Measurements from ENCODE around the gene OCA2.

GRCh38 chr15:28020644-28021043 is 78.5 kb downstream of the OCA2 start:
- TF ChIP-seq CTCF (IDR thresholded peaks at IDR 0.05) (no peak), POLR2A (IDR thresholded peaks at IDR 0.05) (no peak), POLR2AphosphoS5 (IDR thresholded peaks at IDR 0.05) (no peak), EP300 (IDR thresholded peaks at IDR 0.05) (no peak)
